GM12878 (cell line): ENCODE data around the gene NARF.

ENCODE experiments used
- CREB1 ChIP-seq: IDR thresholded peaks from 2 replicates; pipeline ENCODE4 v1.6.1; 2012; ENCODE audit warnings: low read depth, mild to moderate bottlenecking, inconsistent platforms
- EZH2 ChIP-seq: IDR thresholded peaks from 2 replicates; pipeline ENCODE4 v1.6.1; 2012; ENCODE audit warnings: low read depth, mild to moderate bottlenecking, control low read depth, inconsistent platforms, low read length, borderline replicate concordance; ENCODE audit not compliant: control insufficient read depth
- NFXL1 ChIP-seq: fragments of 450-650 bp; IDR thresholded peaks from 2 replicates; pipeline ENCODE4 v1.6.1; 2017; ENCODE audit warnings: antibody characterized with exemption, mild to moderate bottlenecking, borderline replicate concordance
- POLR2A ChIP-seq: IDR thresholded peaks from 2 replicates; pipeline ENCODE4 v1.6.1; 2011; ENCODE audit warnings: low read depth, mild to moderate bottlenecking, low read length
- POLR2AphosphoS5 ChIP-seq: IDR thresholded peaks from 2 replicates; pipeline ENCODE4 v1.6.1; 2011; ENCODE audit warnings: mild to moderate bottlenecking, low read length, inconsistent platforms
- RB1 ChIP-seq: fragments of 450-650 bp; formaldehyde crosslinking; IDR thresholded peaks from 2 replicates; pipeline ENCODE4 v1.6.1; 2017; ENCODE audit warnings: mild to moderate bottlenecking, borderline replicate concordance
- SUZ12 ChIP-seq: fragments of 200-600 bp; sonication (generic); IDR thresholded peaks from one replicate; pipeline ENCODE4 v1.6.1; 2018; ENCODE audit warnings: antibody characterized with exemption, mild to moderate bottlenecking; ENCODE audit not compliant: unreplicated experiment
- TAF1 ChIP-seq: IDR thresholded peaks from 2 replicates; pipeline ENCODE4 v1.6.1; 2011; ENCODE audit warnings: mild to moderate bottlenecking, low read depth, low read length, borderline replicate concordance
- TCF12 ChIP-seq: IDR thresholded peaks from 2 replicates; pipeline ENCODE4 v1.6.1; 2011; ENCODE audit warnings: low read depth, mild to moderate bottlenecking, low read length
- ZZZ3 ChIP-seq: IDR thresholded peaks from 2 replicates; pipeline ENCODE4 v1.6.1; 2011; ENCODE audit warnings: low read depth; ENCODE audit not compliant: control insufficient read depth, insufficient read length
- TF ChIP-seq, protein P1 (sequence below), 3 experiments: IDR thresholded peaks in 2 of 3; conservative IDR thresholded peaks in 1 of 3; 2 replicates each; pipeline ENCODE4 v1.5.1; 2011; ENCODE audit warnings: low read depth in 3 of 3, low read length in 3 of 3, mild to moderate bottlenecking in 3 of 3, control low read depth in 2 of 3, moderate library complexity in 2 of 3, inconsistent platforms in 1 of 3, mixed read lengths in 1 of 3; ENCODE audit not compliant: control insufficient read depth in 2 of 3, insufficient read depth in 1 of 3; ENCODE audit errors: extremely low read depth in 1 of 3

- no peak for TF ChIP-seq POLR2A
- no peak for TF ChIP-seq CREB1
- TF ChIP-seq, protein P1, sequence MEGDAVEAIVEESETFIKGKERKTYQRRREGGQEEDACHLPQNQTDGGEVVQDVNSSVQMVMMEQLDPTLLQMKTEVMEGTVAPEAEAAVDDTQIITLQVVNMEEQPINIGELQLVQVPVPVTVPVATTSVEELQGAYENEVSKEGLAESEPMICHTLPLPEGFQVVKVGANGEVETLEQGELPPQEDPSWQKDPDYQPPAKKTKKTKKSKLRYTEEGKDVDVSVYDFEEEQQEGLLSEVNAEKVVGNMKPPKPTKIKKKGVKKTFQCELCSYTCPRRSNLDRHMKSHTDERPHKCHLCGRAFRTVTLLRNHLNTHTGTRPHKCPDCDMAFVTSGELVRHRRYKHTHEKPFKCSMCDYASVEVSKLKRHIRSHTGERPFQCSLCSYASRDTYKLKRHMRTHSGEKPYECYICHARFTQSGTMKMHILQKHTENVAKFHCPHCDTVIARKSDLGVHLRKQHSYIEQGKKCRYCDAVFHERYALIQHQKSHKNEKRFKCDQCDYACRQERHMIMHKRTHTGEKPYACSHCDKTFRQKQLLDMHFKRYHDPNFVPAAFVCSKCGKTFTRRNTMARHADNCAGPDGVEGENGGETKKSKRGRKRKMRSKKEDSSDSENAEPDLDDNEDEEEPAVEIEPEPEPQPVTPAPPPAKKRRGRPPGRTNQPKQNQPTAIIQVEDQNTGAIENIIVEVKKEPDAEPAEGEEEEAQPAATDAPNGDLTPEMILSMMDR (IDR thresholded peaks at IDR 0.05 in 2 of 3, conservative IDR thresholded peaks at IDR 0.05 in 1 of 3; ENCODE audit: control insufficient read depth in 2 of 3, extremely low read depth in 1 of 3, insufficient read depth in 1 of 3, low read depth in 3 of 3, low read length in 3 of 3) = no peak
- TF ChIP-seq NFXL1 = no peak
- no peak for TF ChIP-seq POLR2AphosphoS5
- no peak for TF ChIP-seq ZZZ3
- no peak for TF ChIP-seq RB1
- TF ChIP-seq TAF1 = no peak
- no peak for TF ChIP-seq TCF12
- TF ChIP-seq EZH2 = no peak
- no peak for TF ChIP-seq SUZ12
These were observed 67.2 kb downstream of the NARF start for GRCh38 chr17:82525712-82526111.
